ENCODE measurements around the gene TOR1AIP1. TPM values are rescaled to one million over a fixed set of nuclear protein-coding genes. Genes with fewer than 3 reads are reported as not detected.

Gene TOR1AIP1
- total RNA-seq, 1 donor from 2014 or later = 42.3 TPM

- ChIA-PET CTCF (no interaction called here), POLR2A (interaction anchor here (1.4 kb wide), 1 partner anchor 25 kb away, joined by 3 read pairs; no protein-coding TSS in a partner anchor)
- no peak for TF ChIP-seq CTCF (IDR thresholded peaks at IDR 0.05)
- Mint-ChIP-seq H3K27ac (no peak overlapping the region), H3K36me3 (ENCODE audit: low read depth) (peaks cover 9% of the 10 kb centered on the region), H3K4me1 (peaks cover 2% of the 10 kb centered on the region), H3K27me3 (no peaks in the 10 kb centered on the region), H3K9me3 (no peaks in the 10 kb centered on the region), H3K4me3 (no peak overlapping the region)
- intact Hi-C loops (cut with micrococcal nuclease) = loop anchor here (5.0 kb wide), 1 partner anchor 436 kb away; no protein-coding TSS in a partner anchor
- no peak for DNase-seq
- ATAC-seq (ENCODE audit: low read depth) = no peak
These were observed 44.1 kb downstream of the TOR1AIP1 start for GRCh38 chr1:179925922-179926849.

- H3K4me1 Mint-ChIP-seq = peaks cover 2% of the 10 kb centered on the region
- CTCF ChIA-PET = no interaction called here
- TF ChIP-seq CTCF (IDR thresholded peaks at IDR 0.05) = no peak
- POLR2A ChIA-PET = no interaction called here
- DNase-seq (no peak), ATAC-seq (ENCODE audit: low read depth) (no peak)
- H3K4me3 Mint-ChIP-seq = no peak overlapping the region
- H3K27me3 Mint-ChIP-seq = no peaks in the 10 kb centered on the region
- intact Hi-C loops (cut with micrococcal nuclease) = loop anchor here (5.0 kb wide), 1 partner anchor 435 kb away; no protein-coding TSS in a partner anchor
- H3K9me3 Mint-ChIP-seq = no peaks in the 10 kb centered on the region
- peaks cover 2% of the 10 kb centered on the region for H3K36me3 Mint-ChIP-seq (ENCODE audit: low read depth)
- H3K27ac Mint-ChIP-seq = no peak overlapping the region
These were observed 44.7 kb downstream of the TOR1AIP1 start for GRCh38 chr1:179926850-179927205.

- Mint-ChIP-seq H3K27me3 (no peaks in the 10 kb centered on the region), H3K36me3 (ENCODE audit: low read depth) (no peaks in the 10 kb centered on the region), H3K4me1 (no peaks in the 10 kb centered on the region), H3K4me3 (no peak overlapping the region), H3K27ac (no peak overlapping the region), H3K9me3 (no peaks in the 10 kb centered on the region)
- CTCF ChIA-PET = interaction anchor here (0.6 kb wide), 1 partner anchor 146 kb away, joined by 3 read pairs; no protein-coding TSS in a partner anchor
- no peak for TF ChIP-seq CTCF (IDR thresholded peaks at IDR 0.05)
- no peak for ATAC-seq (ENCODE audit: low read depth)
- intact Hi-C loops (cut with micrococcal nuclease) = loop anchor here (5.0 kb wide), 1 partner anchor 432 kb away; no protein-coding TSS in a partner anchor
- POLR2A ChIA-PET = no interaction called here
- no peak for DNase-seq
These were observed 48.1 kb downstream of the TOR1AIP1 start for GRCh38 chr1:179929955-179930798.

GRCh38 chr1:179930867-179931266 lies 48.8 kb downstream of the TOR1AIP1 start:
- ChIA-PET POLR2A (no interaction called here), CTCF (no interaction called here)
- intact Hi-C loops (cut with micrococcal nuclease) = no loop called here
- no peak for ATAC-seq (ENCODE audit: low read depth)
- H3K27ac Mint-ChIP-seq = no peak overlapping the region
- no peaks in the 10 kb centered on the region for H3K36me3 Mint-ChIP-seq (ENCODE audit: low read depth)
- no peaks in the 10 kb centered on the region for H3K27me3 Mint-ChIP-seq
- no peak for DNase-seq
- no peaks in the 10 kb centered on the region for H3K9me3 Mint-ChIP-seq
- no peak for TF ChIP-seq CTCF (IDR thresholded peaks at IDR 0.05)
- H3K4me1 Mint-ChIP-seq = no peaks in the 10 kb centered on the region
- no peak overlapping the region for H3K4me3 Mint-ChIP-seq

GRCh38 chr1:179933219-179933618 lies 51.1 kb downstream of the TOR1AIP1 start:
- intact Hi-C loops (cut with micrococcal nuclease) = no loop called here
- TF ChIP-seq CTCF (IDR thresholded peaks at IDR 0.05) = no peak
- ChIA-PET CTCF (no interaction called here), POLR2A (no interaction called here)
- Mint-ChIP-seq H3K9me3 (no peaks in the 10 kb centered on the region), H3K4me1 (no peaks in the 10 kb centered on the region), H3K36me3 (ENCODE audit: low read depth) (no peaks in the 10 kb centered on the region), H3K27me3 (no peaks in the 10 kb centered on the region), H3K4me3 (no peak overlapping the region), H3K27ac (no peak overlapping the region)
- ATAC-seq (ENCODE audit: low read depth) = no peak
- DNase-seq = no peak

Measured in activated B cell treated with CpG ODN at 0.5 μM for 24 hours (primary cell).